Anterior cingulate cortex (tissue), 58 donors: ENCODE data around the gene GOLGA8F.
"Not testable (repeated sequence)": the region's sequence is repeated elsewhere in the genome, so short reads cannot be mapped to it uniquely, and the experiment has no call there.

ENCODE experiments used
- DNase-seq, 58 donors: peaks; one replicate each; lab custom pipeline; 2025; lab: John Stamatoyannopoulos, UW

Gene GOLGA8F

DNA sequence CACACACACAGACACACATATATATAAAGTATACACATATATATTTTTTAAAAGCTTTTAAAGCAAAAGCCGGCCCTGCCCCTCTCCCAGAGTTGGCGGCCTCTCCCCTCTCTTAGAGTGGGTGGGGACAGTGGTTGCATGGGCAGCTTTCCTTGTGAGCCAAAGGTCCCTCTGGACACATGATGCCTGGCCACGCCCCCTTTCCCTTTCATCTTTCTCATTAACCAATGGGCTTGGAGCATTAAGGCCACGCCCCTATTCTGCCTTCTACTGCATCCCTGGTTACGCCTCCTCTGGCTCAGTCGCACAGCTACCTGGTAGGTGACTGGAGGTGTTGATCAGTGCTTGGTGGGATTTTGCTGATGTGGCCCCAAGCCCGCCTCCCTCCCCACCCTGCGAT lies at the start of gene GOLGA8F:
Gene GOLGA8F (plus strand): TSS at position 301 of the 400 bp plus-strand sequence. CDS start 98 bp downstream, at position 399.
- not testable (repeated sequence) for DNase-seq

DNA sequence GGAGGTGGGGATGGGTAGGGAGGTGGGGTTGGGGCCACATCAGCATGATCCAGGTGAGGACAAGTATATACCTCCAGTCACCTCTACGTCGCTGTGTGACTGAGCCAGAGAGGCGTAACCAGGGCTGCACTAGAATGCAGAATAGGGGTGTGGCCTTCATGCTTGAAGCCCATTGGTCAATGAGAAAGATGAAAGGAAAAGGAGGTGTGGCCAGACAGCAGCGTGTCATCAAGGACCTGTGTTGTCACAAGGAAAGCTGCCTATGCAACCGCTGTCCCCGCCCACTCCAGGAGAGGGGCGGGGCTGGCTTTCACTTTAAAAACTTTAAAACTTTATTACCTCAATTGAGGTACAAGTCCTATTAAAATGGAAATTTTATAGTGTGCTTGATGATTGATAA lies 20.5 kb upstream of the GOLGA8F start, which contains the start of gene GOLGA6L24:
Gene GOLGA6L24 (minus strand): TSS at position 101 of the 400 bp plus-strand sequence. CDS start 61 bp downstream, at position 40.
- not testable (repeated sequence) for DNase-seq

DNA sequence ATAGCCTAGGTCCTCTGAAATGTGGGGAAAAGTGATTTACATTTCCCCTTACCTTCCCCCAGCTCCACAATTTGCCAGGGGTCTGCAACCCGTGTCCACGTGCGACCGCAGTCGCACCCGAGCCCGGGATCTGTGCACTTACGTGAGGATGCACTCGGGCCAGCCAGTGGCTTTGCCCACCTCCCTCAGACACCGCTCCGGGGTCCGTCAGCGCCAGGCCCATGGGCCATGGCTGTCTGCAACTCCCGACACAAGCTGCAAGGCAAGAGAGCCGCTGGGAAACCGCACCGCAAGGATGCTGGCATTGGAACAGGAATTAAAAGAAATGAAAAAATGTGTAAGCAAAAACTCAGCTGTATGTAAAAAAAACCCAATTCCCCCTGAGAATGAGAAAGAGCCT lies 13.0 kb upstream of the GOLGA8F start:
- DNase-seq: not testable (repeated sequence)

DNA sequence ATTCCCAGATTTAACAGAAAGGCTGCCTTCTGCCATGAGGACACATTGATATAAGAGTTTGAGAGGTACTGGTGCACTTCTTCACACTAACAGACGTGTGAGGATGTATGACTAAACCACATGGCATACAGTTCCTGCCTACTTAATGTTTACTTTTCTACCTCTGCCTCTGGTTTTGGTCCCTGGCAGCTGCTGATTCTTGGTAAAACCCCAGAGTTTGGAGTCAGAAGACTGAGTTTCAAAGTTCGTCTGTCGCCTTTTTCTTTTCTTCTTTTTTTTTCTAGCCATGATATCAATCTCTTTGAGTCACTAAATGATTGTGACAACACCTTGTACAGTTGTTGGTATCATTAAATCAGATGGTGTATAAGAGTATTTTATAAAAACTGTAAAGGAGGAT lies 1.6 kb downstream of the GOLGA8F start:
- DNase-seq: not testable (repeated sequence)

GRCh38 chr15:28396022-28396421 lies 17.6 kb downstream of the GOLGA8F start:
- DNase-seq: not testable (repeated sequence)

DNA sequence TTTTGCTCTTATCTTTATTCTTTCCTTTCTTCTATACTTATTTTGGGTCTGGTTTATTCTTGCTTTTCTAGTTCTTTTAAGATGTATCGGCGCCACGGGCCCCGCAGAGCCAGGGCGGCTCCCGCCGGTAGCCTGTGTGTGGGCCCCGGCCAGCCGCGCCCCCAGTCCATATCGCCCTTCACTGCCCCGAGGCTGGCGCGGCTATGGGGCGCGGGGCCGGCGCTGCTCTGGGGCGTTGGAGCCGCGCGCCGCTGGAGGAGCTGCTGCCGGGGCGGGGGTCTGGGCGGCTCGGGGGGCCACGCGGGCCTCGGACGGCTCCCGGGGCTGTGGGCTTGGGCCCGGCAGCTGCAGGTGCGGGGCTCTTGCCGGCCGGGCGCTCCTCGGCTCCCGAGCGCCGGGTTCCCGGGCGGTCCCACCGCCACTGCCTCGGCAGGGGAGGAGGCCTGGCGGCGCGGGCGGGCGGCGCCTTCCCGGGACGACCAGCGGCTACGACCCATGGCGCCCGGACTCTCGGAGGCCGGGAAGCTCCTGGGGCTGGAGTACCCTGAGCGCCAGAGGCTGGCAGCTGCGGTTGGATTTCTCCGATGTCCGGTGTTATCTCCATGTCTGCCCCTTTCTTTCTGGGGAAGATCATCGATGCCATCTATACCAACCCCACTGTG lies 24.4 kb downstream of the GOLGA8F start:
- DNase-seq: not testable (repeated sequence)

- not testable (repeated sequence) for DNase-seq
Measured at GRCh38 chr15:28420470-28420869, 42.0 kb downstream of the GOLGA8F start.

- not testable (repeated sequence) for DNase-seq
Measured at GRCh38 chr15:28435594-28435993, 57.1 kb downstream of the GOLGA8F start.
